T-helper 9 cell (primary cell): ENCODE data around the gene RAB12.
"Not testable (repeated sequence)": the region's sequence is repeated elsewhere in the genome, so short reads cannot be mapped to it uniquely, and the experiment has no call there.

Experiments
- DNase-seq: peaks from one replicate; pipeline ENCODE4 v3.0.0-alpha.2; 2020

RAB12 gene

DNA sequence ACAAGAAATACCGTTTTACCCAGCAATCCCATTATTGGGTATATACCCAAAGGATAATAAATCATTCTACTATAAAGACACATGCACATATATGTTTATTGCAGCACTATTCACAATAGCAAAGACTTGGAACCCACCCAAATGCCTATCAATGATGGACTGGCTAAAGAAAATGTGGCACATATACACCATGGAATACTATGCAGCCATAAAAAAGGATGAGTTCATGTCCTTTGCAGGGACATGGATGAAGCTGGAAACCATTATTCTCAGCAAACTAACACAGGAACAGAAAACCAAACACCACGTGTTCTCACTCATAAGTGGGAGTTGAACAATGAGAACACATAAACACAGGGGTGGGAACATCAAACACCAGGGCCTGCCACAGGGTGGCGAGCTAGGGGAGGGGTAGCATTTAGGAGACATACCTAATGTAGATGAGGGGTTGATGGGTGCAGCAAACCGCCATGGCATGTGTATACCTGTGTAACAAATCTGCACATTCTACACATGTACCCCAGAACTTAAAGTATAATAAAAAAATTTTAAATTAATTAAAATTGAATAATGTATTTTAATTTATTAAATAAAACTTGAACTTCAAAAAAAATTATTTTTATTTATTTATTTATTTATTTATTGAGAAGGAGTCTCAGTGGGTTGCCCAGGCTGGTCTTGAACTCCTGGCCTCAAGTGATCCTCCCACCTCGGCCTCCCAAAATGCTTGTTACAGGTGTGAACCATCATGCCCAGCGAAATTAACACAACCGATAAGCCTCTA, 42.4 kb downstream of the RAB12 start:
- not testable (repeated sequence) for DNase-seq

DNA sequence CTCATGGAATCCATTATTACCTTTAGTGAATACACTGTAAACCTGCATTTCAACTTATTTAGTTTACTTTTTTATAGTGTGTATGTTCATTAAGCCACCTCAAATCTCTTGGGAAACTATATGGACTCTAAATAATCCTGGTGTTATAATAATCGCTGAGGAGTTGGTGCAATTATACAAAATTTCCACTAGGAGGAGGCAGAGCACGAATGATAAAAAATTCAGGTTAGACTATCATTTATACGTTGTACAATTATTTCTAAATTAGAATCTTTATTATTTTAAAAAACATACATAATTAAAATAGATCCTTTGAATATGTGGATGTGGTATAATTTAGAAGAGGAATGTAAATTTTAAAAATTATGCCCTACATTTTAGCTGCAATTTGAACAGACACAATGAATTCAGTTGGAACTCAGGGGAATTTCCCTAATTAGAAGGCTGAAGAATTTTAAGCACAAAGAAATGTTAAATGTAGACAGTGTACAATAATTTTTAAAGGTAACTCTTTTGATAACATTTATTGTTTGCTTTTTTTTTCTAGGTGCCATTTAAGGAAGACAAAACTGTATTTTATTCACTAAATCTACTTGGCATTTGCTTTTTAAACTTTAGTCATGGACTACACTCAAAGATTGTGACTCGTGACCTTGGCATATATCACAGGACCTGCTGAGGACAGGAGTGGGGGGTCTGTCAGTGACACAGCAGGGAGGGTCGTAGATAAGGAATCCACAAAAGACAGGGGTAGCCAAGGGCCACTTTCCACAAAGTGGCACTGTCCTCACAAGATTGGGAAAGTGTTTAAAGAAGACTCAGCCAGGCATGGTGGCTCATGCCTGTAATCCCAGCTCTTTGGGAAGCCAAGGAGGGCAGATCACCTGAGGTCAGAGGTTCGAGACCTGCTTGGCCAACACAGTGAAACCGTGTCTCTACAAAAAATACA, 45.5 kb downstream of the RAB12 start:
- DNase-seq = no peak

DNA sequence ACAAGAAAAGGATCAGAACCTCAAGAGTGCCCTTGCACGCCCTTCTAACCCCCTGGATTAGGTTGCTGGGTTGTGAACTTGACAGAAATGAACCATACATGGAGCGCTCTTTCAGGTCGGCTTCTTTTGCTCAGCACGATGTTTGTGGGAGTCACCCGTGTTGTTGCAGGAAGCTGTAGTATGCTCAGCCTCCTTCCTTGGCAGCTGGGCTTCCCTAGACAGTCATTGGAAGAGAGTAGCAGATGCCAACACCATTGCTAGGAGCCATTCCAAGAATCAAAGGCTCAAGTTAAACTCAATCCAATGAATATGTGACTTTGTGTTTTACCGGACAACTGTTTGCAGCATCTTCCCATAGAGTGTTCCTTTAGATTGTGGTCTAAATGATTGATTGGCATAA, 47.0 kb downstream of the RAB12 start:
- DNase-seq = no peak

DNA sequence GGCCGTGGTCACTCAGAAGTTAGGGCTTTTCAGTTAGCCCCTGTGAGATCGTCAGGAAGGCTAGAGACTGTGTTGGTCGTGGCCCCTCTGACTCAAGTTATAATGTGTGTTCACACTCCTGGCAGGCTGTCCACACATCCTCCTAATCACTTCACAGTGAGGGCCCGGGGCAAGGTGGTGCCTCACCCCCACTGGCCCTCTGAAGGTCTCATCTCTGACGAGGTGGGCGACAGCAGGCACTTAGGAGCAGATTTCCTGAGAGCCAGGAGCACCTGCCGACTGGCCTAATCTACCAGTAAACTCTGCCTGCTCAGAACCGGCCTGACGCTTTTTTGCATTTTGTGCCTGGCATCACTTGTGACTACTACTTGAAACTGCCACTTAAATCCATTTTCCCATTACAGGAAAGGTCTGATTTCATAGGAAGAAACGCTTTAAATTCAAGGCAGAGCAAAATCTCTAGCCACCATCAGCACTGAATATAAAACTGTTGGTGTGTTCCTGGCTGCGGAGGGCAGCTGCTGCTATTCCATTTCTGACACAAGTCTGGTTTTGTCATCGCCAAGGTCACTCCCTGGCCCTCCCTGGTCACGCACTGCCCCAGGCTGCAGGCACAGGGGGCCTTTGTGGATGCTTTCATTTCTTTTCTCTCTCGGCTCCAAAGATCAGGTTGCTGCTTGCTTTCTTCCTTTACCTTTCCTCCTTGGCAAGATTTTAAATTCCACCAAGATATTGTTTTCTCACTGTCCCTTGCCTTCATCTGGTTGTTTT, 48.0 kb downstream of the RAB12 start:
- DNase-seq = no peak

DNA sequence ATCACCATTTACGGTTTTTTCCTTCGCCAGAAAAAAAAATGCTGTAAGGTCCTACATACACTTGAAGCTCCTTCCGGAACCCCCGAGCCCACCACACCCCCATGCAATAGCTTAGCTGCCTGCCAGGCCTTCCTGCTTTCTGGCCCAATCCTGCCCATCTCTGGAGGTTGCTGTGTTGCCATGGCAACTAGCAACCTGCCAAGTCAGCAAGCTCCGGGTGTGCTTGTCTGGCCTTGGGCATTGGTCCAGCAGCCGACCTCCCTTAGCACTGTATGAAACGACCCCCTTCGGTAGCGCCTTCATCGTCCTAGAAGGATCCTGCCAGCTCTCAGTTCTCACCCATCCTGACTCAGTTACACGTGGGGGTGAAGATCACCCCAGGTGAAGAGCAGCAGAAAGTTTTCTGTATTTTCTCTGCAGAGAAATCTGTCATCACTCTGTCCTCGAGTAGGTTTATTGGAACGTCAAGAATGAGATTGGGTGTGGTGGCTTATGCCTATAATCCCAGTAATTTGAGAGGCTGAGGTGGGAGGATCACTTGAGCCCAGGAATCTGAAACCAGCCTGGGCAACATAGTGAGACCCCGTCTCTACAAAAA, 48.7 kb downstream of the RAB12 start:
- DNase-seq = no peak

DNA sequence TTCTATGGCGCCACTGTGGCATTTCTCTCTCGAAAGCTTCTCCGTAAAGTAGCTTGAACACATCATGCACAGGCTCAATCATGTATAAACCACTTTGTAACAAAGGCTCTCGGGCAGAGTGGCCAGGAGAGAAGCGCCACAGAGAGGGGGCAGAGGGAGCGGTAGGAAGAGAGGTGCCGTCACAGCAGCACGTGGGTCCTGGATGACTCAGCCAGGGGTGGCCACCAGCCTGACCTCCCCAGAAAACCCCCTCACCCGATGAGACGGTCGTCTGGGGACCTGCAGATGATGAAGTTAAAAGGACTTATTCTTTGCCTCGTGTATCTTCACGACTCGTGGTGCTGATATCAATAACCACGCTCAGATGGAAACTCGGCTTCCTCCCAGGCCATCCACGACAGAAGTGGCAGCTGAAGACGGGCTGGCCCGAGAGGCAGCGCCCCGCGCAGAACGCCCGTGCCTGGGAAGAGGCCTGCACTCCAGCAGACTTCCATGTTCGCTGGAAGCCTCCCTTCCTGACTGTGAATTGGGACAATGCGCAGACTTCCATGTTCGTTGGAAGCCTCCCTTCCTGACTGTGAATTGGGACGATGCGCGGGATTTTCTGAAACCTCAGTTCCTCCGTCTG, 49.7 kb downstream of the RAB12 start:
- DNase-seq = no peak

DNA sequence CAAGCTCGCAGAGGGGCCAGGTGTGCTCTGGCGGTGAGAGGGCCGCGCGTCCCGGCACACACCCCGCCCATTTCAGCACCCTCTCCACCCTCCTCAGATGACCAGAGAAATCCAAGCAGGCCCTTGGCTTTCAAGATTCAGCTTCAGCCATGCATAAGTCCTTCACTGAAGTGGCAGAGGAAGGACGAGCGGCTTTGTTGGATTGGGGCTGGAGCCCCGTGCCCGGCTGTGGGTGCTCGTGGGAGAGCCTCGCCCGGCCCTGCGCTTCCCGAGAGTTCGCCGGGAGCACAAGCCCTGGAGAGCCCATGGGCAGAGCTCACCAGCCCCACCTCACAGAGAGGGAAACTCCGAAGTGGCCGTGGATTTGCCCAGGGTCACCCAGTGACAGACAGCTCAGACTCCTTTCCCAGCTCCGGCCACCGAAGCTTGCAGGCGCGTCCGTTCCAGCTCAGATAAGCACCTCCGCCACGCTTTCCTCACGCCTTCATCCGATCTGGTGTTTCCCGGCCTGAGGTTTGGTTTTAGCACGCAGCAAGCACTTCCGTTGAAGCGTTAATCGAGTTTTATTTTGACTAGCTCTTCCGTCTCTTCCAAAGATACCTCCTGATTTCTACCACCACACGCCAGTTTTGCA, 50.5 kb downstream of the RAB12 start:
- no peak for DNase-seq

DNA sequence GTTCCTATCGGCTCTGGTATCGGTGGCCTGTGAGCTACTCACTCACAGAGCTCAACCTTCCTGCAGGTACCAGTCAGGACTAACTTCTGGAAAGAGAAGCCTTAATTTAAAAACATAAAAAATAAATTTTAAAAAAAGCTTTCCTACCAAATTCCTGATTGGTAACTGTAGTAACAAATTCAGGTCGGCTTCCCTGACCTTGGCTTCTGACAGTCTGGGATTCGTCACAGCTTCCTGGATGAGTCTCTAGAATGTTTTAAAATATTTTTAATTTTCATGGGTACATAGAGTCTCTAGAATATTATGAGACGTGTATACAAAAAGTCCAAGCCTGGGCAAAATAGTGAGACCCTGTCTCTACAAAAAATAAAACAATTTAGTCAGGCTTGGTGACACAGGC, 51.1 kb downstream of the RAB12 start:
- no peak for DNase-seq

DNA sequence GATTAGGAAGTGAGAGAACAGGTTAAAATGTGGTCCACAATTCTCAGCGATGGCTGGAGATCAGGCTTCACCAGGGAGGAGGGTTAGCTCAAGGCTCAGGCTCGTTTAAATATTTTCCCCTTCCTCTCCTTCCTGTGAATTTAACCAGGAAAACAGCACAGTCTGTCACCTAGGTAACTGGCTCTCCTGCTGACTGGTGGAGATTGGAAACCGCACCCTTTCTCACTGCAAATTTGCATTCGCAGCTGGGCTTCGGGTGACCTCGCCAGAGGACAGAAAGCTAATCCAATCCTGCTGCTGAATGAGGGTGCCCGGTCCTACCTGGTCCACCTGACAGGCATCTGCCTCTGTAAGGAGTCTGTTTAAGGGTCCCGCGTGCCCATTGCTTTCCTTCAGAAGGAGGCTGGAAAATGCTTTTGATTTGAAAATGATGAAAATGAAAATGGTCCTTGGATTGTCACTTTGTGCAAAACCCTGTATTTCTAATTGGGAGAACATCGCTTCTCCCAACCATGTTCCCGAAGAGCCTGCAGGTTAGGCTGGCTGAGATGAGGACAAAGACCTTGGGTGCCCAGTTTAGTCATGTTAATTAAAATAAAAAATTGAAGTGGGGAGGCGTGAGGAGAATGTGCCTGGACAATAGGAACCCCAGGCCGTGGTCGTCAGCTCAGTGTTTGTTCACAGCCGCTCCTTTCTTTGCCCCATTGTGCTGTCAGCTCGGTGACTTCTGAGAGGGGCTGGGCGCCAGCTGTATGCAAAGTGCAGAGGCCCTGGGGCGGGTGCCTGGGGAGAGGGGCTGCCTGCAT, 52.7 kb downstream of the RAB12 start:
- DNase-seq = no peak

DNA sequence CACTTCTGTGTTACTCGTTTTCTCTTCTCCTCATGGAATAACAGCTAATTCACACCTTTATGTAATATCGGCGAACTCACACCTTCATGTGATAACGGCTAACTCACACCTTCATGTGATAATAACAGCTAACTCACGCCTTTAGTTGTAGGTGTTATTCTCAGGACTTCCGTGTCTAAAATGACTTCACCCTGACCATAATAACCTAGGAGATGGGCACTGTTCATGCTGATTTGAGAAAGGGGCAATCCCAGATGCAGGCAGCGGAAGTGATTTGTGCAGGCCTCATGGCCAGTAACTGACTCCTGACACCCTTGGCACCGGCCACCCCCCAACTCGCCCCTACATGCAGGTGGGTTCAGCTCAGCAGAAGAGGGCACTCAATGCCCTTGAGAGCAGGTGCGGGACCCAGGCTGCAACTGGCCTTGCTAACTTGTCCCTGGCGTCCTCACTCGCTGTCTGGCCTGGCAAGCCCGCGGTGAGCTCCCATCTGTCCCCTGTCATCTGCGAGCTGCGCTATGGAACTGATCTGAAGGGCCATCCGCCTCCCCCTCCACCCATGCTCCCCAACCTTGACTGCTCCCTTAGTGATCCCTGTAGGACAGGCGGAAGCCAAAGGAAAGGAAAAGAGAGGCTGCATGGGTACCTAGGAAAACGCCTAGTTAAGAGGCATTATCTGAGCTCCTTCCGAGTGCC, 53.5 kb downstream of the RAB12 start:
- DNase-seq = no peak

DNA sequence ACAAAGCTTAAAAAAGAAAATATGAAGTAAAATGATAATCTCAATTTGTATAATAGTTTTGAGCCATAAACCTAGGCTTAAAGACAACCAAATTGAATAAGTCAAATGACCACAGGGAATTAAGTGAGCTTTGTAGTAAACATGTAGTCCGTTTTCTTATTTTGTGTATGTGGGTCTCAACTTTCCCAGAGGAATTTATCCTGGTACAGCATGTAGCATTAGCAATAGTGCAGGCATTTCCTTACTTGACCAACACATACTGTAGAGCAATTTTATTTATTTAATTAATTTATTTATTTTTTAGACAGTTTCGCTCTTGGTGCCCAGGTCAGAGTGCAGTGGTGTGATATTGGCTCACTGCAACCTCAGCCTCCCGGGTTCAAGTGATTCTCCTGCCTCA, 58.6 kb downstream of the RAB12 start:
- no peak for DNase-seq

DNA sequence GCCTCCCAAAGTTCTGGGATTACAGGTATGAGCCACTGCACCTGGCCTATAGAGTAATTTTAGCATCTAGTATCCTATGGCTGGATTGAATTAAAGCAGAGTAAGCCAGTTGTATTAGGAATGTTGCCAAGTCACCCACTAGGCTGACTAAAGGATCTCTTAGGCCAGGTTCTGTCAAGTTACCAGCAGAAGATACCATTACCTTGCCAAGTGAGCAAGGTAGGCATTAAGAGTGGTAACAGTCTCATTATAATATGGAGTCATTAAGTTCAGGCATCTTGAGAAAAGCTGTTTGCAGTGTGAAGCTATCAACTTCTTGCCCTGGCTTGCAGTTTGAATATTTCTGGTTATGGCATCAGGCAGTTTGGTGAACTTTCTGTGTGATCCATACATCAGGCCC, 59.1 kb downstream of the RAB12 start:
- no peak for DNase-seq

DNA sequence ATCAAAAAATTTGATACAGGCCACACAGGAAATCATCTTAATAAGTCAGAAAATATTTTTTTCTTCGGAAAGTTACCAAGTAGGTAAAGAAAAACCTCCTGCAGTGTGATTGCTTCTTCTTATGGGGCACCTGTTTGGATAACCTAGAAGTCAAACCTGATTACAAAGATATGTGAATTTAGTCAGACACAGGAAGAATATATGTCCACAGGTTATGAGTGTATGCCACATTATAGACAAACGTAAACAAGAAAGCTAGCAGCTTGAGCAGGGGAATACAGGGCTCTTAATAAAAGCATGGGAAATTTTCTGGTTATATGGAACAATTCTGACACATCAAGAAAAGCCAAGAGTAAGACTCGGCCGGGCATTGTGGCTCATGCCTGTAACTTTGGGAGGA, 60.3 kb downstream of the RAB12 start:
- no peak for DNase-seq

DNA sequence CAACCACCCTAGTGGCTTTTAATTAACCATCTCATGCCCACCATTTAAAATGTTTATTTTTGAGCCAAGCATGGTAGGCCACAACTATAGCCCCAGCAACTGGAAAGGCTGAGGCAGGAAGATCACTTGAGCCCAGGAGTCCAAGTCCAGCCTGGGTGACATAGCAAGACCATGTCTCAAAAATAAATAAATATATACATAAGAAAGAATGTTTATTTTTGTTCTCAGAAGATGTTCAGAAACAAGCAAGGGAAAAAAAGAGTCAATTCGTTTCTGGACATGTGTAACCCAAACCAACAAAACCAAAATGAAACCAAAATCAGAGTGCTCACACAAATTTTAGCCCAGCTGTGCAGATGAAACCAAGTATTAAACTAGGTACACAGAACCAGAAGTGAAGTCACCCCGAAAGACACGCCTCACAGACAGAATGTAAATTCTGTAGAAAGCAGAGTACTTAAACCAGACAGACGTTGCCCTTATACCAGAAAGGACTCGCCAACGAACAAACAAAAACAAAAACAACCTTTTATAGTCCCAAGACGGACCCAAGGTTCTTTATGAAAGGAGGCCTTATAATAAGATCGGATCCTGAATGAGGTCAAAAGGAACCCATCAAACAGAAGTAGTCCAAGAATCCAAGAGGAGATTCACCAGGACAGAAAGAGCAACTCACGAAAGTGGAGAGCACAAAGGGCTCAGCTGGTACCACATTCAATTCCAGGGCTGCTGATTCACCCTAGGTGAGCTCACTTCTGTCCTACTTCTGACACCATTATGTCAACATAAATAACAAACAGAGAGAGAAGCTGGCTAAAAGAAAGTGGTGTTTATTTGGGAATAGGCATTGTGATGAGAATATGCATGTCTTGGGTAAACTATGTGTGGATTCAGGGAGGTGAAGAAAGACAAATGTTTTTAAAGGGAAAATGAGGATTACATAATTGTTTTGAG, 64.3 kb downstream of the RAB12 start:
- DNase-seq = no peak

DNA sequence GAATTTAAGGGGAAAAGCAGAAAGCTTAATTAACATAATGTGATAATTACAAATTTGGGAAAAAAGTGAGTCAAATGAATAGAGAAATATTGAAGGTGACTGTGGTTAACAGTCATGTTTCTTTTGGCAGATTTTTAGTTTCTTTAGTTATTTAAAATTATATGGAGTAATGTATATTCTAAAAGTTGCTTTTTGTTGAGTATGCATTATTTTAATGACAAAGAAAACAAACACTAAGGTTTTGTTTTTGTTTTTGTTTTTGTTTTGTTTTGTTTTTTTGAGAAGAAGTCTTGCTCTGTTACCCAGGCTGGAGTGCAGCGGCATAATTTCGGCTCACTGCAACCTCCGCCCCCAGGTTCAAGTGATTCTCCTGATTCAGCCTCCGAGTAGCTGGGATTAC, 65.8 kb downstream of the RAB12 start:
- DNase-seq = no peak

DNA sequence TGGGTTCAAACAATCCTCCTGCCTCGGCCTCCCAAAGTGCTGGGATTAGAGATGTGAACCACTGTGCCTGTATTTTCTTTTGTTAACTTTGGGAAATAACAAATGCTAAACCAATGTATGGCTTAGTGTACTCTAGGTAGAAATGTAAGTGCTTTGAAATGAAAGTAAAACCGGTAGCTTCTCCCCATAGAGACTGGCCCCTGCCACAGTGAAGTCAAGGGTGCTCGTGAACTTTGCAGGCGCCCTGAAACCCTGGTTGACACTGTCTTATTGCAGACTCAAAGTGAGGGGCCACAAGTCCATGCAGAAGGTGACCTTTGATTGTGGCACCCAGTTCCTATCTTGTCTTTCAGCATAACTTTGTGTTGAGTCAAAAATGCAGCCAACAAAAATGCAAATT, 72.0 kb downstream of the RAB12 start:
- DNase-seq = no peak

DNA sequence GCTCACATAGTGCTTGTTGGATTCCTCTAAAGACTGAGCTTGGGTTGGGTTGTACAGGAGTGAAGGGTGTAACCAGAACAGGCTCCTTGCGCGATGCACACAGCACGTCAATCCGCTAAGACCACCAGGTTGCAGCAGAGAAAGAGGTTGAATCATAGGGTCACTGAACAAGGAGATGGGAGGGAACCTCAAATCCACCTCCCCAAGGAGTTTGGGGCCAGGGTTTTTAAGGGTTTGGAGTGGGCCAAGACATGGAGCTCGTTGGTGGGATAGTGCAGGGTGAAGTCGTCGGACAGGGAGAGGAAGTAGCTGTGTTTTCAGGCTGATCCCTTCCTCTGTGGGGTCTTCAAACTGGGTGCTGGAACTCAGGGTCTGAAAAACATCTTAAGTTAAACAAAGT, 75.3 kb downstream of the RAB12 start:
- DNase-seq = no peak

DNA sequence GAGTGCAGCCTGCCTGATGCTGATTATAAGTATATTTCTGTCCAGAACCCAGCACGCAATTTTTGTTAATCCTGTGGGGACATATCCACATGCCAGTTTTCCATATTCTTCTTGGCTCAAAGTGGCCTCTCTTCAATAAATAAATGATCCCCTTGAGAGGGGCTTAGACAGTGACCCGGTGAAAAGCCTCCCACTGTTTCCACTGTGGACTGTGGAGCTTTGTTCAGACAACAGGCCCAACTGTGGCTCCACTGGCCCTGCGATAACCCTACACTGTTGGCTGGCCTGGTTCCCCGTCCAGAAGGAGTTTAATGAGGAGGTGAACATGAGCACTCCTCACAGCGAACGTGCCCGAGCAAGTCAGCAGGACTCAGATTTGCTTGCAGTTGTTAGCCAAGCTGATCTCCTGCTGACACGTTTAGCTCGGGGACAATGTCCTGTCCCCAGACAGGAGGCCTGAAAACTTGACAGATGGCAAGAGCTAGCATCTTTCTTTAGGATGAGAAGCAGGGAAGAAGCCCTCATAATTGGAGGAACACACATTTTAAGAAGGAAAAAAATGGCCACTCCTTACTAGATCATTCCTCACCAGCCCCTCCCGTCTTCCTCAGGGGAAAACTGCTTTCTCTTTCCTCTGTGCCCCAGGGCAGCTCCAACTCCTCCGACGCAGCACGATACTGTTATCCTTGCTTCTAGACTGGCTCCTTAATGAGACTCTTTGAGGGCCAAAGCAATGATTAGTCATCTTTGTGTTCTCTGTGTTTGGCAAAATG, 76.1 kb downstream of the RAB12 start:
- DNase-seq = no peak

DNA sequence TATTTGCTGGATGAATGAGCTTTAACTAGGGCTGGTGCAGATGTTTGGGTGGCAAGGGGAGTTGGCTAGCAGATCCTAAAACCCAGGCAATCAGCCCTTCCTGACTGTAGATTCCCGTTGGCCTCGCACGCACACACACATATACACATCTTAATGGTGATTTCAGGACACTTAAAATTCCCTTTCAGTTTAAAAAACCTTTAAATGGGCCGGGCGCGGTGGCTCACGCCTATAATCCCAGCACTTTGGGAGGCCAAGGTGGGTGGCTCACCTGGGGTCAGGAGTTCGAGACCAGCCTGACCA, 76.6 kb downstream of the RAB12 start:
- DNase-seq = no peak
